HG02642 (cell line): ENCODE results near the gene STPG1.
A peak's percentile ranks its signal among the peaks of the same experiment; 100 is the strongest.

ENCODE experiments used
- ATAC-seq: cut with Tn5 transposase; IDR thresholded peaks from one replicate; pipeline ENCODE4 v1.9.1; 2021; ENCODE audit warnings: mild to moderate bottlenecking; ENCODE audit not compliant: unreplicated experiment, poor library complexity

The STPG1 gene

DNA sequence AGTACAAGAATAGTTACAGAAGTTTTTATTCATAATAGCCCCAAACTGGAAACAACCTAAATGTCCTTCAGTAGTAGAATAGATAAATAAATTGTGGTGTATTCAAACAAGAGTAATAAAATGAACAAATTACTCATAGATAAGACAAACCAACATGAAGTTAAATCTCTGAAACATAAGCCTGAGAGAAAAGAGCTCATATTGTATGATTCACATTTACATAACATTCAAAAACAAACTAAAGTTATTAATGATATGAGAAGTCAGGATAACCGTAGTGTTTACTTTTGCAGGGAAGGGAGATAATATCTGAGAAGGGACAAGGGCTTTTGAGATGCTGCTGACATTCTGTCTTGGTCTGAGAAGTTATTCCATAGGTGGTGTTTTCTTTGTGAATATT lies 13.5 kb downstream of the STPG1 start:
- ATAC-seq: no peak

GRCh38 chr1:24393892-24394291 lies 19.7 kb downstream of the STPG1 start:
- no peak for ATAC-seq

DNA sequence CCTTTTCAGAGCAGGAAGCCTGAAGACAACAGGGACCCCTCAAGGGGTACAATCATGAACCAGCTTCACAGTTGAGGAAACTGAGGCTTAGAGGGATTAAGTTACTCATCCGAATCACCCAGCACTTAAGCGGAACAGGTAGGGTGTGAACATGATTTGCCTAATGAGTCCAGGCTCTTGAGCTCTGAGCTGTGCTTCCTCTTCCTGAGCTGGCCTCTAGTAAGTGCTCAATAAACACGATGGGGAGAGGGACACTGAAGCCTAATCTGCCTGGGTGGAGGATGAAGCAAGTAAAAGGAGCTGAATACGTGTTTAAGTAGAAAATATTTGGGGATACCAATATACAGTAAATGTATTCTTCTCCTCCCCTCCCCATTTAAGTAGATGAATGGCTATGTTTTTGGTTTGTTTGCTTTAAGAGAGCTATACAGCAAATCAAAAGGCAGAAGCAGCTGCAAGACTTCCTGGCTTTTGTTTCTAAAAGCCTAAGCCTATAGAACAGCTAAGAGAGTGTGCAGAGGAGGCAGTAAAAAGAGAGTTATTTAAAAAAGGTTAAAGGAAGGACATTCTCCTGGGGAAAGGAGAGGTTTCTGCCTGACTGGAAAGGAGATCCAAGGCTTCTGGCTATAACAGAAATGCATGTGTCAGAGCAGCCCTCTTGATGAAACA lies 20.5 kb downstream of the STPG1 start:
- no peak for ATAC-seq

DNA sequence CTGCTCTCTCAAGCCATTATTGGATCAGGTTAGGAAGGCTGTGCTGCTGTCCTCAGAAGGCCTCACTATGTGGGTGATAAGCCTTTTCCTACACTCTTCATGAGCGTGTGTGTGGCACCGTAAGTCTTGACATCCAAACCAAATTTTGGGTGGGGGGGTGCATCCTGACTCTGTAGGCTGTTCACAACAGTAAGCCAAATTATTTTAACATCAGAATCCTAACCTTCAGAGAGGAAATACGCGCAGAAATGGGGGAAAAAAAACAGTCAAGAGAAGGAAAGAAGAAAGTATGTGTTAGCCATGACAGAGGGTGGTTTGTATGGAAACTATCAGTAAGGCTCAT lies 21.0 kb downstream of the STPG1 start:
- no peak for ATAC-seq

DNA sequence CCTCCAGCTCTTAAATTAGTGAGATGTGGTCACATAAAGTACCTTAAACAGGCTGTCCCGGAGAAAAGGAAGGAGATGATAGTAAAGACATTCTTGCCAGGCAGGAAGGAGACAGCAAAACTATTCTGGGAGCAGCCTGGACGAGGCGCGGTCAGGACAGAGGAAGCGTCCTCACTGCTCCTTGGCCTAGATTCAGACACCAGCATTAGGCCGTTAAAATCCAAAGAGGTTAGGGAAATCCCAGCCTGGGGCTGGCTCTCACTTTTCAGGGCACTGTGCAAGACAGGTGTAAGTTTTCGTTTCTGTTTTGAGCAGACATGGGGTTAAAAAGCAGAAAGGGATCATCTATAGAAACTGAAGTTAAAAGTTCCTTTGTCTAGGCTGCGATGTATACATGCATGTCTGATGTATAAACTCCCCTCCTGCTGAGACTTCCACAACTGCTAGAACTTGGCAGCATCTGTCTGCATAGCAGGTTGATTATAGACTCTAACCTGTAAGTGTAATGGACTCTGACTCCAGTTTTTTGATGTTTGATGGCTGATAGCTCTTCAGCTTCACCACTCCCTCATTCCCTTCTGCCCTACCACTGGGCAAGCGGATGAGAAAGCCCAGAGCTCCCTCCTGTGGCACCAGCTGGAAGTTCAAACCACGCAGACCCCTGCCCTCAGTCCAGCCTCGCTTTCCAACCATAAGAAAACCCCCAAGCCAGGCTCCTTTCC lies 21.5 kb downstream of the STPG1 start:
- ATAC-seq: peak; percentile 74

- ATAC-seq: peak; percentile 55
Observed at GRCh38 chr1:24390924-24391782, 22.4 kb downstream of the STPG1 start.

DNA sequence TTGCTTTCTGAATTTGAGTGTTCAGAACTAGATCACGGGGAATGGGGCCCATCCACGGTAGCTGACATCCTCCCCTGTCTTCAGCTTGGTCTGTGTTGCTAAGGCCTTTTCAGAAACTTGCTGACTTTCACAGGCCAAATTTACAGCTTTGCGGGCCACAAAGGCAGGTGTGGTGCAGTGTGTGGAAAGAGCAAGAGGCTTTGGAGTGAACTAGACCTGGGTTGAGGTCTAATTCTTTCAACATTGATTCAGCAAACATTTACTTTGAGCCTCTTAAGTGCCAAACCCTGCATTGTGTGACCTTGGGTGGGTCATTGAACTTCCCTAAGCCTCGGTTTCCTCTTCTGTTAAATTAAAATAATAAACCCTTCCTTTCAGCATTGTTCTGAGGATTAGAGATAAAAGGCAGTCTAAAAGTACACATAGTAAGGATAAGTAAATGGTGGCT lies 24.3 kb downstream of the STPG1 start:
- no peak for ATAC-seq

GRCh38 chr1:24388331-24388885 lies 25.2 kb downstream of the STPG1 start:
- ATAC-seq: no peak

DNA sequence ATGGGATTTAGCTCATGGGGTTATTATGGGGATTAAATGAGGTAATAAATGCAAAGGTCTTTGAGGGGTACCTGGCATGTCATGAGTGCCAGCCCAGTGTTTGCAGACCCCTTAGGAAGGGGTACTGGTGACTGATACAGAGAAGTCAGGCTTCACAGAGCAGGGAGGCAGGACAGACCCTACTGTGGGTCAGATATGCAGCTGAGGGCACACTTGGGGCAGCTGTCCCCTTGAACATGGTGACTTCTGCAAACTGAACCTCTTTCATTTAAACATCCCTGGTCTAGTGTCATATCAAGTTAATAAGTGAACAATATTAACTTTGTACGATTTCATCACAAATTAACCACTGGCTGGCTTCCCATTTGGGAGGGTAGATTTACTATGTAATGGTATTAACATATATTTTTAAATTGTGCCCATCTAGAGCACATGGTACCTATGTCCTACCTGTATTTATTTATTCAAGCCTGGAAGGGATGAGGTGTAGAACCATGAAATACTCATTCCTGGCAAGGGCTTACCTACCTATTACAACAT lies 25.9 kb downstream of the STPG1 start:
- no peak for ATAC-seq

DNA sequence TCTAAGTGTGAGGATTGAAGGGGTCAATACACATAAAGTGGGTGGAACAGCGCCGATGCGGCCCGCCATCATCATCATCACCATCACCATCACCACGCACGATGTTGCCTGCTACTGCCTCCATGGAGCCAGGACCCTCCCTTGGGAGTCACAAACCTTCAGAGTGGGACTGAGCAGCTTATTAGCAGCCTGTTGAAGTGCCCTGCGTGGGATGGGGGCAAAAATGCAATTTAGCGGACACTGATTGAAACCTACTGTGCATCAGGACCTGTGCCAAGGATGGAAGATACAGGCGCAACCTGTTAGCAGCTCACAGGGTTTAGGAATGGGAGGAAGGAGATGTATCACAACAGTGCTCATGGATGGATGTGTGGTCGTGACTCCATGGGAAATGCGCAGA lies 26.7 kb downstream of the STPG1 start:
- no peak for ATAC-seq

DNA sequence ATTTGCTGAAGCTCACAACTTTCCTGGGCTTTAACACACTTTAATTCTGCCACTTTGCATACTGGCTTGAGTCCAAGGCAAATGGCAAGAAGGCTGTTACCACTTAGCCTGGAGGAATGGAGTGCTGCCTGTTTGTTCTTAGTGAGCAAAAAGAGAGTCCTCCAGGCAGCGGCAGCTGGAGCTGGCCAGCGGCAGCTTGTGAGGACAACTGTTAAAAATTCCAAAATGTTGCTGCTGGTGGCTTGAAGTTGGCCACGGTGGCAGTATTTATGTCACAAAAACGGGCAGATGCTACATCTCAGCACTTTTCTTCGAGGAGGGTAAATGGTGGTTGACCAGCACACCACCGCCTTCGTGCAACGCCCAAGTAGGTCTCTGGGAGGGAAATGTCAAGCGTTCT lies 27.3 kb downstream of the STPG1 start:
- no peak for ATAC-seq

GRCh38 chr1:24385160-24385940 lies 28.2 kb downstream of the STPG1 start:
- ATAC-seq: no peak

GRCh38 chr1:24384251-24385090 lies 29.1 kb downstream of the STPG1 start:
- peak; percentile 71 for ATAC-seq

- no peak for ATAC-seq
Observed at GRCh38 chr1:24383381-24383940, 30.1 kb downstream of the STPG1 start.

GRCh38 chr1:24382165-24382577 lies 31.4 kb downstream of the STPG1 start:
- no peak for ATAC-seq

- no peak for ATAC-seq
Observed at GRCh38 chr1:24381256-24381655, 32.3 kb downstream of the STPG1 start.

- no peak for ATAC-seq
Observed at GRCh38 chr1:24380508-24380907, 33.1 kb downstream of the STPG1 start.

DNA sequence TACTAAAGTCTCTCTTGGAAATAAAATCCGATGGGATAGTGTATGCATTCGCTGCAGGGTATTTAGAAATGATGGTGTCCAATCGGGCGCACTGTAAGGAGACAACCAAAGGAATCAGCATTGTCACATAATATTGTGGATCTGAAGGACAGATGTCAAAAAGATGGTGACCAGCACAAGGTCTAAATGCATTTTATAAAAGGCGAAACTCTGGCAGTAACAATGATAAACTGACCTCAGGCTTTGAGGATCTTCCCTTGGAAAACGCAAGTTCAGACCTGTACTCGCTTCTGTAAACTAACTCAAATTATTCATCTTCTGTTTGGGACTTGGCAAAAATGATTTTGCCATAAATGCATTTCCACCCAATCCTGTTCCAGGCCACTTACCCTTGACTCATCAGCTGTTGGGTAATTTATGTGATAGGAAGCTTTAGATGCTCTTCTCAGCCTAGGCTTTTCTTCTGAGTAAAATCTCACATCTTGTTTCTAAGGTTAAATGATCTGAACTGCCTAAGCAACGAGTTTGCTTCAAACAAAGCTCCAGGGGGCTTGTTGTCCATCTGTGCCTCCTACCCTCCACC lies 33.8 kb downstream of the STPG1 start:
- ATAC-seq: no peak
